Muscle layer of colon (tissue), 2 donors: ENCODE measurements around the gene ARNT2.

Experiments used
- H3K27ac ChIP-seq: one replicate; pipeline ENCODE4 v1.7.0; 2013; ENCODE audit warnings: low read depth, mild to moderate bottlenecking, low read length, moderate library complexity
- H3K27me3 ChIP-seq, 2 donors: one replicate each; pipeline ENCODE4 v1.7.0; 2013; ENCODE audit warnings: low read length in 2 of 2, mild to moderate bottlenecking in 2 of 2; ENCODE audit not compliant: insufficient read depth in 2 of 2, control insufficient read depth in 1 of 2
- H3K36me3 ChIP-seq: one replicate; pipeline ENCODE4 v1.7.0; 2013; ENCODE audit warnings: mild to moderate bottlenecking, low read length; ENCODE audit not compliant: insufficient read depth
- H3K4me1 ChIP-seq: one replicate; pipeline ENCODE4 v1.7.0; 2013; ENCODE audit warnings: mild to moderate bottlenecking, low read length; ENCODE audit not compliant: insufficient read depth
- H3K4me3 ChIP-seq, 2 donors: one replicate each; pipeline ENCODE4 v1.7.0; 2013; ENCODE audit warnings: low read length in 2 of 2, low read depth in 1 of 2, mild to moderate bottlenecking in 1 of 2, moderate library complexity in 1 of 2
- H3K9ac ChIP-seq: one replicate; pipeline ENCODE4 v1.7.0; 2013; ENCODE audit warnings: low read length
- H3K9me3 ChIP-seq: one replicate; pipeline ENCODE4 v1.7.0; 2013; ENCODE audit warnings: mild to moderate bottlenecking, low read length
- donor health status: abdominal sarcoma.
- donor health status: Adenocarcinoma of cecum.

The ARNT2 gene

DNA sequence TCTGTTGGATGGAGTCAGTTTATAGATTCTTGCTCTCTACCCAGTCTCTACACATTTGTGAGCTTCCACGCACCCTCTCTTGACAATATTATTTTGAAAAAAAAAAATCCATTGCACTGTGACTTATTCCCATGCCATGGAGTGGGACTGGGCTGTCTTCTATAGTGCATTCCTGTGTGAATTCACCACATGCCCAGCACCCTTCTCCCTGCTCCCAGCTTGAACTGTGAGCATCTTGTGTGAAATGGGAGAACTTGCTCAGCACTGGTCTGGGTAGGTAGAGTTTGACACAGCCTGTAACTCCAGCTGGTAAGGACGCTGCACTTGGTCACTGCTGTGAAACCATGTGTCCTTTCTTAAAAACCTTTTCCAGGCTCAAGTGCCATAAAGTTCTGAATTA lies 91.9 kb downstream of the ARNT2 start:
- no peak overlapping the region for H3K9ac ChIP-seq
- H3K36me3 ChIP-seq, result no peaks in the 10 kb centered on the region
- H3K9me3 ChIP-seq, result no peaks in the 10 kb centered on the region
- H3K4me3 ChIP-seq, result no peak overlapping the region
- no peaks in the 10 kb centered on the region for H3K4me1 ChIP-seq
- no peak overlapping the region for H3K27ac ChIP-seq
- H3K27me3 ChIP-seq, result no peaks in the 10 kb centered on the region

- no peak overlapping the region for H3K27ac ChIP-seq
- no peaks in the 10 kb centered on the region for H3K9me3 ChIP-seq
- no peaks in the 10 kb centered on the region for H3K36me3 ChIP-seq
- H3K4me1 ChIP-seq, result no peaks in the 10 kb centered on the region
- no peak overlapping the region for H3K4me3 ChIP-seq
- H3K9ac ChIP-seq, result no peak overlapping the region
- H3K27me3 ChIP-seq, result no peaks in the 10 kb centered on the region
Measured at GRCh38 chr15:80497221-80497620, 93.0 kb downstream of the ARNT2 start.

DNA sequence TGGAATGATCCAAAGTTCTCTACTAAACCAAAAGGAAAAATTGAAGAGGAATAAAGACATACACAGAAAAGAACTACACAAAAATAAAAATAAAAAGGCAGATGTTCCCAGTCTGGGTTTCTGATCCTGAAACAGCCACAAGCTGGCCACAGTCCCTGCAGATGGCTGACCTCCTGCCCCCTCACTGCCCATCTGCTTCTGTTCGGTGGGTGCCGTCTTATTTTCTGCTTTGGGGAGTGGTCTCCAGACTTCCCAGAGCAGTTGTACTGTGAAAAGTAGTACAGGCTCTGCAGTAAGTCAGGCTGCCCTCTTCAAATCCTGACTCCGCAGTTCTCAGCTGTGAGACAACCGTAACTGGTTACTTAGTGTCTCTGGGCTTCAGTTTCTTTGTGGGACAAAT lies 94.5 kb downstream of the ARNT2 start:
- Histone ChIP-seq H3K4me1 (no peaks in the 10 kb centered on the region), H3K9ac (no peak overlapping the region), H3K9me3 (no peaks in the 10 kb centered on the region), H3K27me3 (no peaks in the 10 kb centered on the region), H3K36me3 (no peaks in the 10 kb centered on the region), H3K4me3 (no peak overlapping the region), H3K27ac (no peak overlapping the region)

- H3K4me3 ChIP-seq, result no peak overlapping the region
- no peaks in the 10 kb centered on the region for H3K4me1 ChIP-seq
- H3K36me3 ChIP-seq, result no peaks in the 10 kb centered on the region
- no peak overlapping the region for H3K27ac ChIP-seq
- no peak overlapping the region for H3K9ac ChIP-seq
- H3K27me3 ChIP-seq, result no peaks in the 10 kb centered on the region
- H3K9me3 ChIP-seq, result peaks cover under 1% of the 10 kb centered on the region
Measured at GRCh38 chr15:80500021-80500420, 95.8 kb downstream of the ARNT2 start.

- H3K9ac ChIP-seq, result no peak overlapping the region
Measured at GRCh38 chr15:80501476-80501875, 97.3 kb downstream of the ARNT2 start.

GRCh38 chr15:80502782-80503181 lies 98.6 kb downstream of the ARNT2 start:
- Histone ChIP-seq H3K36me3 (no peaks in the 10 kb centered on the region), H3K27ac (no peak overlapping the region), H3K4me1 (peaks cover 8% of the 10 kb centered on the region), H3K9me3 (peaks cover 3% of the 10 kb centered on the region), H3K9ac (no peak overlapping the region), H3K27me3 (no peaks in the 10 kb centered on the region), H3K4me3 (no peak overlapping the region)

More at GRCh38 chr15:80501476-80501875, 97.3 kb downstream of the ARNT2 start:
- H3K4me1 ChIP-seq, result no peaks in the 10 kb centered on the region
- H3K27me3 ChIP-seq, result no peaks in the 10 kb centered on the region
- no peak overlapping the region for H3K27ac ChIP-seq
- H3K9me3 ChIP-seq, result peaks cover 3% of the 10 kb centered on the region
- H3K4me3 ChIP-seq, result no peak overlapping the region
- no peaks in the 10 kb centered on the region for H3K36me3 ChIP-seq

- Histone ChIP-seq H3K9ac (no peak overlapping the region), H3K27me3 (no peaks in the 10 kb centered on the region), H3K36me3 (no peaks in the 10 kb centered on the region), H3K4me1 (peaks cover 12% of the 10 kb centered on the region), H3K4me3 (no peak overlapping the region), H3K9me3 (peaks cover 3% of the 10 kb centered on the region), H3K27ac (no peak overlapping the region)
Measured at GRCh38 chr15:80503319-80503952, 99.3 kb downstream of the ARNT2 start.

DNA sequence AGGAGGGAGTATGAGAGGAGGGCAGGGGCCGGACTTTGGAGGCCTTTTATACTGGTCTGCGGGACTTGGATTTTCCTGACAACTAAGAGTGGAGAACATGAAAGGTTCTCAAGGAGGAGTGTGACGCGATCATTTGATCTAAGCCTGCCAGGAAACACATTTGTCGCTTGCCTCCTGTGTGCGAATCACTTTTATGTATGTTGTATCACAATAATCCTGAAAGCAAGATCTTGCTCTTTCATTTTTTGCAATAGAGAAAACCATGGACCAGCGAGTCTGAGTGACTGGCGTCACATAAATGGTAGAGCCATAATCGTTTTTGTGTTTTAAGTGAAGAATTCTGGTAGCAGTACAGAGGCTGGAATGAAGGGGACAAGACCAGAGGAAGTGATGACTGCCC lies 100.7 kb downstream of the ARNT2 start:
- Histone ChIP-seq H3K36me3 (no peaks in the 10 kb centered on the region), H3K9ac (no peak overlapping the region), H3K27me3 (no peaks in the 10 kb centered on the region), H3K9me3 (peaks cover 3% of the 10 kb centered on the region), H3K4me1 (peaks cover 12% of the 10 kb centered on the region), H3K27ac (no peak overlapping the region), H3K4me3 (no peak overlapping the region)

GRCh38 chr15:80506286-80506893 lies 102.2 kb downstream of the ARNT2 start:
- H3K27ac ChIP-seq, result no peak overlapping the region

DNA sequence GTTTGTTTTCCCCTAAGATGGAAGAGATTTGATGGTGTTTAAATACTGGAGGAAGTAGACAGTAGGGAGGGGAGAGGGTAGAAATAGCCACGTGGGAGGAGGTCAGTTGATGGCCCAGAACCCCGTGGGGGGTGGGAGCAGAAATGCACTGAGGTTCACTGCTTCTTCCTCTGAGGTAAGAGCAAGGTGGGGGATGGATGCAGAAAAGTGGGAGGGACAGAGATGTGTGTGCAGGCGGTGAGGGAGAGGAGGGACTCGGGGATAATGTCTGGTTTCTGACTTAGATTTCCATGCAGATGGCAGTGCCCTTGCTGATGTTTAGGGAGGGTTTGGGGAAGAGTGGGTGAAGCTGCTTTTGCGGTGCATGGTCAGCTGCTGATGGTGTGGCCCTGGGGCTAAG lies 102.9 kb downstream of the ARNT2 start:
- peaks cover 12% of the 10 kb centered on the region for H3K4me1 ChIP-seq
- H3K9ac ChIP-seq, result no peak overlapping the region
- peak overlapping the region; percentile 4 for H3K27ac ChIP-seq
- no peaks in the 10 kb centered on the region for H3K36me3 ChIP-seq
- no peak overlapping the region for H3K4me3 ChIP-seq
- no peaks in the 10 kb centered on the region for H3K27me3 ChIP-seq
- H3K9me3 ChIP-seq, result peaks cover 3% of the 10 kb centered on the region

More at GRCh38 chr15:80506286-80506893, 102.2 kb downstream of the ARNT2 start:
- no peaks in the 10 kb centered on the region for H3K36me3 ChIP-seq
- no peak overlapping the region for H3K9ac ChIP-seq
- peaks cover 12% of the 10 kb centered on the region for H3K4me1 ChIP-seq
- H3K4me3 ChIP-seq, result no peak overlapping the region
- H3K9me3 ChIP-seq, result peaks cover 3% of the 10 kb centered on the region
- H3K27me3 ChIP-seq, result no peaks in the 10 kb centered on the region

DNA sequence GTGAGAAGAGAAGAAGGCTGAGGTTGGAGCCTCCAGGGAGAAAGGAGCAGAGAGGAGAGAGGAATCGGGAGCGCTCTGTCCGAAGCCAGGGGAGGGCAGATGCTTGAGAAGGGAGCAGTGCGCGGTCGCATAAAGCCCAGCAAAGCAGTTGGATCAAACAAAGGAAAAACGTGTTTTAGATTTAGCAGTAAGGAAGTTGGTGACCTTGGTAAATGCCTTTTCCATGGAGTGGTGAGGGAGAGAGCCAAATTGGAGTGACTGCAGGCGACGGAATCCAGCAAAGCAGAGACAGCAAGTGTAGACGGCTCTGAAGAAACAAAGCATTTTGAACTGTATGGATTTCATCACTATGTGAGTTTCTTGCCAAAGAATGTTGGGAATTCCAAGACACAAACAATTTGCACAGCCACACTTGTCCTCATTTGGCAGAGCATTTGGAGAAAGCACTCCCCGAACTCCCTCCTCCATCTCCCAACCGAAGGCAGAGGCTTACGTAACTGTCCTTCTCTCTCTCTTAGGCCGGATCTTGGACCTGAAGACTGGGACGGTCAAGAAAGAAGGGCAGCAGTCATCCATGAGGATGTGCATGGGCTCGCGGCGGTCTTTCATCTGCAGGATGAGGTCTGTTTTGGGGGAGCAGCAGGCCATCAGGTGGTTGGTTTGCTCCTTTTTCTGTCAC lies 103.6 kb downstream of the ARNT2 start:
- no peak overlapping the region for H3K4me3 ChIP-seq

More for the DNA sequence above, 103.6 kb downstream of the ARNT2 start:
- H3K9ac ChIP-seq, result no peak overlapping the region
- H3K27me3 ChIP-seq, result no peaks in the 10 kb centered on the region
- peaks cover 3% of the 10 kb centered on the region for H3K9me3 ChIP-seq
- no peaks in the 10 kb centered on the region for H3K36me3 ChIP-seq
- H3K27ac ChIP-seq, result peak overlapping the region; percentile 4
- H3K4me1 ChIP-seq, result peaks cover 12% of the 10 kb centered on the region
